Endothelial cell of umbilical vein (primary cell): ENCODE data around the gene DCAF4.

Source experiments
- EZH2 ChIP-seq: IDR thresholded peaks from 2 replicates; pipeline ENCODE4 v1.6.1; 2012; ENCODE audit warnings: borderline replicate concordance, low read depth, mild to moderate bottlenecking, moderate library complexity, low read length, inconsistent platforms; ENCODE audit not compliant: severe bottlenecking
- FOS ChIP-seq: IDR thresholded peaks from 2 replicates; pipeline ENCODE4 v1.6.1; 2011; ENCODE audit warnings: mild to moderate bottlenecking, low read length, moderate library complexity, borderline replicate concordance; ENCODE audit not compliant: insufficient read depth
- GATA2 ChIP-seq: IDR thresholded peaks from 2 replicates; pipeline ENCODE4 v1.7.0; 2011; ENCODE audit warnings: low read depth, mild to moderate bottlenecking, moderate library complexity, mixed read lengths, low read length; ENCODE audit not compliant: insufficient read length, insufficient read depth
- JUN ChIP-seq: IDR thresholded peaks from 2 replicates; pipeline ENCODE4 v1.6.1; 2011; ENCODE audit warnings: borderline replicate concordance, low read depth; ENCODE audit not compliant: insufficient read length, insufficient read depth
- MYC ChIP-seq: IDR thresholded peaks from one replicate; pipeline ENCODE4 v1.6.1; 2011; ENCODE audit warnings: mild to moderate bottlenecking, low read depth, low read length
- POLR2A ChIP-seq: IDR thresholded peaks from 2 replicates; pipeline ENCODE4 v1.6.1; 2012; ENCODE audit warnings: low read depth, mild to moderate bottlenecking, control low read depth, low read length
- POLR2AphosphoS5 ChIP-seq: IDR thresholded peaks from 2 replicates; pipeline ENCODE4 v1.6.1; 2012; ENCODE audit warnings: low read depth, mild to moderate bottlenecking, control low read depth, low read length, moderate library complexity; ENCODE audit not compliant: insufficient read depth
- TF ChIP-seq, protein P1 (sequence below): IDR thresholded peaks from 2 replicates; pipeline ENCODE4 v1.6.1; 2011; ENCODE audit not compliant: insufficient read depth, insufficient read length
- TF ChIP-seq, protein P2 (sequence below), 2 donors: IDR thresholded peaks; 1 replicate in 1 of 2; 2 replicates in 1 of 2; pipeline ENCODE4 v1.5.1; 2011; ENCODE audit warnings: low read length in 2 of 2, mild to moderate bottlenecking in 2 of 2, moderate library complexity in 2 of 2, control low read depth in 1 of 2, inconsistent platforms in 1 of 2, low read depth in 1 of 2; ENCODE audit not compliant: insufficient read depth in 1 of 2; ENCODE audit errors: extremely low read depth in 1 of 2

DNA sequence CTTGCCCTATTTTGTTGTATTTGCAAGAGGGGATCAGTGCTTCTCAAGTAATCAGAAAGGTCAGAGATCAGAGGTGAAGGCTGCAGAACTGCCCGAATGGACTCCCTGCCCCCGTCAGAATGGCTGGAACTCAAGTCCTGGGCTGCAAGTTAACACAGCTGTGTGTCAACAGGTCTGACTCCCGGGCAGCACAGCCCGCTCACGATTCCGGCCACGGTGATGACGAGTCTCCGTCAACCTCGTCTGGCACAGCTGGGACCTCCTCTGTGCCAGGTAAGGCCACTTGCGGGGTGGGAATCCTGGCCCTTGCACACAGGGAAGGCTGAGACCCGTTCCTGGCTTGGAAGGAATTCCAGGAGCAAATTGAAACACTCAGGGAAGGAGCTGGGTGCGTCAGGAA, 13.4 kb downstream of the DCAF4 start:
- TF ChIP-seq, protein P1, sequence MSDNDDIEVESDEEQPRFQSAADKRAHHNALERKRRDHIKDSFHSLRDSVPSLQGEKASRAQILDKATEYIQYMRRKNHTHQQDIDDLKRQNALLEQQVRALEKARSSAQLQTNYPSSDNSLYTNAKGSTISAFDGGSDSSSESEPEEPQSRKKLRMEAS, result no peak
- TF ChIP-seq, protein P2, sequence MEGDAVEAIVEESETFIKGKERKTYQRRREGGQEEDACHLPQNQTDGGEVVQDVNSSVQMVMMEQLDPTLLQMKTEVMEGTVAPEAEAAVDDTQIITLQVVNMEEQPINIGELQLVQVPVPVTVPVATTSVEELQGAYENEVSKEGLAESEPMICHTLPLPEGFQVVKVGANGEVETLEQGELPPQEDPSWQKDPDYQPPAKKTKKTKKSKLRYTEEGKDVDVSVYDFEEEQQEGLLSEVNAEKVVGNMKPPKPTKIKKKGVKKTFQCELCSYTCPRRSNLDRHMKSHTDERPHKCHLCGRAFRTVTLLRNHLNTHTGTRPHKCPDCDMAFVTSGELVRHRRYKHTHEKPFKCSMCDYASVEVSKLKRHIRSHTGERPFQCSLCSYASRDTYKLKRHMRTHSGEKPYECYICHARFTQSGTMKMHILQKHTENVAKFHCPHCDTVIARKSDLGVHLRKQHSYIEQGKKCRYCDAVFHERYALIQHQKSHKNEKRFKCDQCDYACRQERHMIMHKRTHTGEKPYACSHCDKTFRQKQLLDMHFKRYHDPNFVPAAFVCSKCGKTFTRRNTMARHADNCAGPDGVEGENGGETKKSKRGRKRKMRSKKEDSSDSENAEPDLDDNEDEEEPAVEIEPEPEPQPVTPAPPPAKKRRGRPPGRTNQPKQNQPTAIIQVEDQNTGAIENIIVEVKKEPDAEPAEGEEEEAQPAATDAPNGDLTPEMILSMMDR (IDR thresholded peaks at IDR 0.05; ENCODE audit: extremely low read depth in 1 of 2, insufficient read depth in 1 of 2, low read depth in 1 of 2, low read length in 2 of 2), result no peak
- TF ChIP-seq EZH2, result no peak
- TF ChIP-seq POLR2A, result no peak
- TF ChIP-seq MYC, result no peak
- TF ChIP-seq POLR2AphosphoS5, result no peak
- no peak for TF ChIP-seq JUN
- no peak for TF ChIP-seq FOS
- no peak for TF ChIP-seq GATA2
